ENCODE measurements around the gene PRR12. TPM values are rescaled to one million over a fixed set of nuclear protein-coding genes. Genes with fewer than 3 reads are reported as not detected.

PRR12 gene
- total and polyA plus RNA-seq, 2 donors (not counting 1 experiment from before 2014, with no cell fraction given), result 0.40 to 2.1 TPM

- no peak overlapping the region for H3K27ac ChIP-seq (ENCODE audit: insufficient read depth, low read length)
- no peaks in the 10 kb centered on the region for H4K20me1 ChIP-seq (ENCODE audit: control insufficient read depth, extremely low read depth, insufficient read depth, low read length)
- TF ChIP-seq CTCF (conservative IDR thresholded peaks at IDR 0.05 in 1 of 2, IDR thresholded peaks at IDR 0.05 in 1 of 2; ENCODE audit: low read depth in 1 of 2, low read length in 2 of 2), result no peak
- TF ChIP-seq EZH2 (IDR thresholded peaks at IDR 0.05; ENCODE audit: low read length, missing control alignments), result no peak
- H3K4me2 ChIP-seq (ENCODE audit: extremely low read depth, insufficient read depth, low read length), result no peak overlapping the region
- H3K4me3 ChIP-seq (replicated peaks in 1 of 4; ENCODE audit: control extremely low read depth in 1 of 4, insufficient read depth in 1 of 4, low read depth in 3 of 4, low read length in 4 of 4), result no peak overlapping the region
- H3K9me3 ChIP-seq (ENCODE audit: control insufficient read depth, insufficient read depth, low read depth, low read length), result no peaks in the 10 kb centered on the region
- no peaks in the 10 kb centered on the region for H3K27me3 ChIP-seq (ENCODE audit: control insufficient read depth, insufficient read depth, low read length)
- no peaks in the 10 kb centered on the region for H3K36me3 ChIP-seq (ENCODE audit: control insufficient read depth, insufficient read depth, low read length)
- H2AFZ ChIP-seq (ENCODE audit: low read length), result no peak overlapping the region
- no peak overlapping the region for H3K9ac ChIP-seq (ENCODE audit: insufficient read depth, low read length)
- H3K79me2 ChIP-seq (ENCODE audit: control insufficient read depth, insufficient read depth, low read length), result peaks cover 13% of the 10 kb centered on the region
- DNase-seq (ENCODE audit: low read depth in 2 of 2), result no peak
- H3K4me1 ChIP-seq (ENCODE audit: control insufficient read depth, extremely low read depth, insufficient read depth, low read length), result no peaks in the 10 kb centered on the region
Observed at GRCh38 chr19:49566302-49566701, 24.7 kb upstream of the PRR12 start.

GRCh38 chr19:49567861-49568441 lies 23.0 kb upstream of the PRR12 start:
- Histone ChIP-seq H3K4me2 (ENCODE audit: extremely low read depth, insufficient read depth, low read length) (no peak overlapping the region), H3K27me3 (ENCODE audit: control insufficient read depth, insufficient read depth, low read length) (no peaks in the 10 kb centered on the region), H2AFZ (ENCODE audit: low read length) (no peak overlapping the region), H3K79me2 (ENCODE audit: control insufficient read depth, insufficient read depth, low read length) (peaks cover 13% of the 10 kb centered on the region), H3K4me1 (ENCODE audit: control insufficient read depth, extremely low read depth, insufficient read depth, low read length) (no peaks in the 10 kb centered on the region), H3K27ac (ENCODE audit: insufficient read depth, low read length) (no peak overlapping the region), H3K9me3 (ENCODE audit: control insufficient read depth, insufficient read depth, low read depth, low read length) (no peaks in the 10 kb centered on the region), H3K36me3 (ENCODE audit: control insufficient read depth, insufficient read depth, low read length) (no peaks in the 10 kb centered on the region), H3K4me3 (replicated peaks in 1 of 4; ENCODE audit: control extremely low read depth in 1 of 4, insufficient read depth in 1 of 4, low read depth in 3 of 4, low read length in 4 of 4) (no peak overlapping the region), H4K20me1 (ENCODE audit: control insufficient read depth, extremely low read depth, insufficient read depth, low read length) (no peaks in the 10 kb centered on the region), H3K9ac (ENCODE audit: insufficient read depth, low read length) (no peak overlapping the region)
- peak in 1 of 2 donors; percentile 57 for DNase-seq (ENCODE audit: low read depth in 2 of 2)
- TF ChIP-seq CTCF (conservative IDR thresholded peaks at IDR 0.05 in 1 of 2, IDR thresholded peaks at IDR 0.05 in 1 of 2; ENCODE audit: low read depth in 1 of 2, low read length in 2 of 2) (no peak), EZH2 (IDR thresholded peaks at IDR 0.05; ENCODE audit: low read length, missing control alignments) (no peak)

- no peak overlapping the region for H3K27ac ChIP-seq (ENCODE audit: insufficient read depth, low read length)
- peak; percentile 99 to 100 for TF ChIP-seq CTCF (conservative IDR thresholded peaks at IDR 0.05 in 1 of 2, IDR thresholded peaks at IDR 0.05 in 1 of 2; ENCODE audit: low read depth in 1 of 2, low read length in 2 of 2)
- TF ChIP-seq EZH2 (IDR thresholded peaks at IDR 0.05; ENCODE audit: low read length, missing control alignments), result no peak
- H3K9ac ChIP-seq (ENCODE audit: insufficient read depth, low read length), result no peak overlapping the region
- no peaks in the 10 kb centered on the region for H3K9me3 ChIP-seq (ENCODE audit: control insufficient read depth, insufficient read depth, low read depth, low read length)
- H3K4me3 ChIP-seq (replicated peaks in 1 of 4; ENCODE audit: control extremely low read depth in 1 of 4, insufficient read depth in 1 of 4, low read depth in 3 of 4, low read length in 4 of 4), result no peak overlapping the region
- H3K4me1 ChIP-seq (ENCODE audit: control insufficient read depth, extremely low read depth, insufficient read depth, low read length), result no peaks in the 10 kb centered on the region
- H3K4me2 ChIP-seq (ENCODE audit: extremely low read depth, insufficient read depth, low read length), result no peak overlapping the region
- peak; percentile 71 to 89 for DNase-seq (ENCODE audit: low read depth in 2 of 2)
- peaks cover 5% of the 10 kb centered on the region for H3K36me3 ChIP-seq (ENCODE audit: control insufficient read depth, insufficient read depth, low read length)
- H3K79me2 ChIP-seq (ENCODE audit: control insufficient read depth, insufficient read depth, low read length), result peaks cover 17% of the 10 kb centered on the region
- H3K27me3 ChIP-seq (ENCODE audit: control insufficient read depth, insufficient read depth, low read length), result no peaks in the 10 kb centered on the region
- no peak overlapping the region for H2AFZ ChIP-seq (ENCODE audit: low read length)
- H4K20me1 ChIP-seq (ENCODE audit: control insufficient read depth, extremely low read depth, insufficient read depth, low read length), result no peaks in the 10 kb centered on the region
Observed at GRCh38 chr19:49570138-49570856, 20.7 kb upstream of the PRR12 start.
